Muscle layer of duodenum (tissue), 2 donors: ENCODE data around the gene SLC16A10.

Experiments
- H3K27ac ChIP-seq: one replicate; pipeline ENCODE4 v1.7.0; 2013; ENCODE audit warnings: mild to moderate bottlenecking, low read length
- H3K27me3 ChIP-seq: one replicate; pipeline ENCODE4 v1.7.0; 2013; ENCODE audit warnings: low read depth, mild to moderate bottlenecking, control low read depth, low read length
- H3K36me3 ChIP-seq, 2 donors: one replicate each; pipeline ENCODE4 v1.7.0; 2013; ENCODE audit warnings: low read length in 2 of 2, control low read depth in 1 of 2, mild to moderate bottlenecking in 1 of 2; ENCODE audit not compliant: insufficient read depth in 2 of 2, control insufficient read depth in 1 of 2
- H3K4me1 ChIP-seq, 2 donors: one replicate each; pipeline ENCODE4 v1.7.0; 2013; ENCODE audit warnings: low read length in 2 of 2, mild to moderate bottlenecking in 2 of 2, control low read depth in 1 of 2, moderate library complexity in 1 of 2; ENCODE audit not compliant: insufficient read depth in 2 of 2, control insufficient read depth in 1 of 2
- H3K4me3 ChIP-seq, 2 donors: one replicate each; pipeline ENCODE4 v1.7.0; 2013; ENCODE audit warnings: low read length in 2 of 2, low read depth in 1 of 2, mild to moderate bottlenecking in 1 of 2
- H3K9me3 ChIP-seq, 2 donors: one replicate each; pipeline ENCODE4 v1.7.0; 2013; ENCODE audit warnings: low read length in 2 of 2, control low read depth in 1 of 2, mild to moderate bottlenecking in 1 of 2; ENCODE audit not compliant: control insufficient read depth in 1 of 2
- donor health status: healthy.

Gene SLC16A10

DNA sequence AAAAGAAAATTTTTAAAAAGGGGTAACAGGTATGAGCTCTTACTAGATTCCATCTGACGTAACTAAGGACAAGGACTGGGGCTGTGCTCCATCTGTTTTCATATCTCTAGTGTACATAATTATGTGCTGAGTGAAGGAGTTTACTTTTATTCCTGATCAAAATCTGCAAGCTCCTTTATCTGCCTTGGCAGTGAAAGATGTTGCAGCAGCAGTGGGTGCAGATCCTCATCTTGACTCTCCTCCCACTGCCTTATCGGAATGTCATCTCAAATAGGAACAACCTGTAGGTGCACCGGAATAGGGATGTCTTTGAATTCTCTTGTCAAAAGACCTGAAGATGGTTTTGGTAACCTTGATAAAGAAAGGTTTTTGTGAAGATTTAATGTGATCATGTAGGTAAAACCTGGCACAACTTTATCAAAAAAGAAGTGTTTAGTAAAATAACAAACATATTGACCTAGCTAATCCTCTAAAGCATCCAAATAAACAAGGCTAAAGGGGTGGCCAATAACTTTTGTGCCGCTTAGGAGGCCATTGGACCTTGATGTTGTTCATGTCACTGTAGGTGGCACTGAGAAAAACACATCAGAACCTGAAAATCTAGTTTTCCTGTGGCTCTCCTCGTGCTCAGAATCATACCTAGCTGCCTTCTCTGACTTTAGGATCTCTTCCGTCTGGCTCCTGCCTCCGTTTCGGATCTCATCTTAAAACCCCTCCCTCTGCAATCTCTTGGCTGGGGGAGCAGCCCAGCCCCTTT lies 19.0 kb upstream of the SLC16A10 start:
- no peaks in the 10 kb centered on the region for H3K36me3 ChIP-seq
- H3K9me3 ChIP-seq, result peaks cover 0 to 5% of the 10 kb centered on the region in 2 donors

GRCh38 chr6:111068866-111069234 lies 18.5 kb upstream of the SLC16A10 start:
- Histone ChIP-seq H3K27me3 (no peaks in the 10 kb centered on the region), H3K36me3 (no peaks in the 10 kb centered on the region), H3K9me3 (peaks cover 0 to 4% of the 10 kb centered on the region in 2 donors), H3K27ac (no peak overlapping the region), H3K4me3 (no peak overlapping the region), H3K4me1 (no peaks in the 10 kb centered on the region)

More for the DNA sequence above, 19.0 kb upstream of the SLC16A10 start:
- H3K4me1 ChIP-seq, result no peaks in the 10 kb centered on the region
- no peak overlapping the region for H3K27ac ChIP-seq
- no peaks in the 10 kb centered on the region for H3K27me3 ChIP-seq
- H3K4me3 ChIP-seq, result no peak overlapping the region

GRCh38 chr6:111069382-111070104 lies 17.8 kb upstream of the SLC16A10 start:
- Histone ChIP-seq H3K9me3 (no peaks in the 10 kb centered on the region), H3K27ac (no peak overlapping the region), H3K36me3 (no peaks in the 10 kb centered on the region), H3K27me3 (no peaks in the 10 kb centered on the region), H3K4me3 (no peak overlapping the region), H3K4me1 (no peaks in the 10 kb centered on the region)

- no peaks in the 10 kb centered on the region for H3K36me3 ChIP-seq
- no peak overlapping the region for H3K4me3 ChIP-seq
- H3K27me3 ChIP-seq, result no peaks in the 10 kb centered on the region
- H3K27ac ChIP-seq, result no peak overlapping the region
- H3K9me3 ChIP-seq, result no peaks in the 10 kb centered on the region
- no peaks in the 10 kb centered on the region for H3K4me1 ChIP-seq
Observed at GRCh38 chr6:111070105-111071005, 16.9 kb upstream of the SLC16A10 start.

GRCh38 chr6:111072801-111073360 lies 14.4 kb upstream of the SLC16A10 start:
- Histone ChIP-seq H3K9me3 (no peaks in the 10 kb centered on the region), H3K27ac (no peak overlapping the region), H3K27me3 (no peaks in the 10 kb centered on the region), H3K4me3 (no peak overlapping the region), H3K4me1 (no peaks in the 10 kb centered on the region), H3K36me3 (no peaks in the 10 kb centered on the region)

DNA sequence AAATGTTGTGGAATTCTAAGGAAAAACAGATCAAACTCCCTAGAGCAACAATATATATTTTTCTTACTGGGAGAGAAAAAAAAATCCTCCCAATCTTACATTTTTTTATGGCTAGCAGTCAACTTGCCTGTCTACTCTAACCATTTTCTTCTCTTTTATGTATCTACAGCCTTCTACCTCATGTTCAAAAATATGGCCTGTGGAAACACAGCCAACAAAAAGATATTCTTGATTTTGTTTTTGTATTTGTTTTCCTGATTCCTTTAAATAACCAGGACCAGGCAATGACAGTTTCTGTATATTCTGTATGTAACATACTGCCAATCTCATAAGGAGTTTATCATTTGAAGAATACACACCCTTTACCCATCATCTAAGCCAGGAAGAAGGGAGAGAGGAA lies 13.0 kb upstream of the SLC16A10 start:
- no peaks in the 10 kb centered on the region for H3K27me3 ChIP-seq
- H3K4me3 ChIP-seq, result no peak overlapping the region
- H3K27ac ChIP-seq, result no peak overlapping the region
- no peaks in the 10 kb centered on the region for H3K36me3 ChIP-seq
- no peaks in the 10 kb centered on the region for H3K4me1 ChIP-seq
- H3K9me3 ChIP-seq, result no peaks in the 10 kb centered on the region

DNA sequence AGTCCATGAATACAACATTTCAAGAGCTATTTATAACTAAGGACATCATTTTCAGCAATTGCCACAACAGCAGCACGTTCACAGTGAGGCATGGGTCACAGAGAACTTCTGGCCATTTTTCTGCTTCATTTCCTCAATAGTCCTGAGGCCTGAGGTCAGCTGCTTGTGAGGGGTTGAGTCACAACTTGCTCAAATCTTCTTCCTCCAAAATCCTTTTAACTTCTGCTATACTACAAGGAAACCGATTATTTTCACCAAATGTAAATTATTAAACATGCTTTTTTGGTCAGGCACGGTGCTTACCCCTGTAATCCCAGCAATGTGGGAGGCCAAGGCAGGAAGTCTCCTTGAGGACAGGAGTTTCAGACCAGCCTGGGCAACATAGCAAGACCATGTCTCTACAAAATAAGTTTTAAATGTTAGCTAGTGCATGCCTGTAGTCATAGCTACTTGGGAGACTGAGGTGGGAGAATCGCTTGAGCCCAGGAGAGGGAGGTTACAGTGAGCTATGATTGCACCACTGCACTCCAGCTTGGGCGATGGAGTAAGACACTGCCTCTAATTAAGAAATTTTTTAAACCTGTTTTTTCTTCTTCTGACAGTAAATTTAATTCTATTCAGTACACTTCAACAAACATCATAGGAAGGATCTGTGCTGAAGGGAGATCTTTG lies 11.1 kb upstream of the SLC16A10 start:
- Histone ChIP-seq H3K27ac (no peak overlapping the region), H3K4me3 (no peak overlapping the region), H3K36me3 (no peaks in the 10 kb centered on the region), H3K4me1 (no peaks in the 10 kb centered on the region), H3K27me3 (no peaks in the 10 kb centered on the region), H3K9me3 (no peaks in the 10 kb centered on the region)

DNA sequence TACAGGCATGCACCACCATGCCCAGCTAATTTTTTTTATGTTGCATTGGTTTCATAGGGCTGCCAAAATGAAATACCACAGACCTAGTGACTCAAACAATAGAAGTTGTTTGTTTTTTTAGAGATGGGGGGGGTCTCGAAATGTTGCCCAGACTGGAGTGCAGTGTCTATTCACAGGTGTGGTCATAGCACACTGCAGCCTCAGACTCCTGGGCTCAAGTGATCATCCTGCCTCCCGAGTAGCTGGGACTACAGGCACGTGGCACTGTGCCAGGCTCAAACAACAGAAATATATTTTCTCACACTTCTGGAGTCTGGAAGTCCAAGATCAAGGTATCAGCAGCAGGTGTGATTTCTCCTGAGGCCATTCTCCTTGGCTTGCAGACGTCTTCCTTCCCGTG lies 6.6 kb upstream of the SLC16A10 start:
- no peaks in the 10 kb centered on the region for H3K4me1 ChIP-seq
- H3K36me3 ChIP-seq, result no peaks in the 10 kb centered on the region
- H3K27ac ChIP-seq, result no peak overlapping the region
- H3K9me3 ChIP-seq, result no peaks in the 10 kb centered on the region
- no peak overlapping the region for H3K4me3 ChIP-seq
- H3K27me3 ChIP-seq, result no peaks in the 10 kb centered on the region

GRCh38 chr6:111086685-111087084 lies 618 bp upstream of the SLC16A10 start:
- H3K27me3 ChIP-seq, result peaks cover 11% of the 10 kb centered on the region

DNA sequence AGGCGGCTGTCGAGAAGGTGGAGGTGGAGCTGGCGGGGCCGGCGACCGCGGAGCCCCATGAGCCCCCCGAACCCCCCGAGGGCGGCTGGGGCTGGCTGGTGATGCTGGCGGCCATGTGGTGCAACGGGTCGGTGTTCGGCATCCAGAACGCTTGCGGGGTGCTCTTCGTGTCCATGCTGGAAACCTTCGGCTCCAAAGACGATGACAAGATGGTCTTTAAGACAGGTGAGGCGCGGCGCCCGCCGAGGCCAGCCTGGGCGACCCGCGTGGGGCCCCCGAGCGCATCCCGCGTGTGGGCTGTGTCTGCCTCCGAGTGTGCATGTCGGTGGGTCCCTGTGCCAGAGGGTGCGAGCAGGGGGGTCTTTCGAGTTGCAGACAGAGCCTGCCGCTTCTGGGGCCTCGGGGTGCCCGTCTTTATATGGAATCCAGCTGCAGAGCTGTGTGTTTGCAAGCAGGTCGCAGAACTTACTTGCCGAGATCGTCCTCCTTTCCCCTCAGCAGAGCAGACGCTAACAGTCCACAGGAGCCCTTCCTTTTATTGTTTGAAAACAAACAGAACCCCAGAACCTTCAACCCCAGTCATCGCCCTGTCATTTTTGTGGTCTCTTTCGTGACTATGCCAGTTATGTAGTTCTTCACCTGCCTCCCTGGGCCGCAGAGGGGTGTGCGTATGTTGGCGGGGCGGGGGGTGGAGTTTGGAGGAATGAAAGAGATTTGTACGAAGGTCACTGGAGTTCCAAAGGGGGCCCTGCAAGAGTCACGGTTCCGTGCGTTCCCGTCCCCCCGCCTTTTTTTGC lies 766 bp downstream of the SLC16A10 start:
- Histone ChIP-seq H3K27ac (no peak overlapping the region), H3K4me1 (peaks cover 0 to 17% of the 10 kb centered on the region in 2 donors)

More at GRCh38 chr6:111086685-111087084, 618 bp upstream of the SLC16A10 start:
- peaks cover 0 to 17% of the 10 kb centered on the region in 2 donors for H3K4me1 ChIP-seq
- H3K4me3 ChIP-seq, result peak overlapping the region; percentile 65 to 91
- H3K27ac ChIP-seq, result no peak overlapping the region
- H3K9me3 ChIP-seq, result no peaks in the 10 kb centered on the region
- no peaks in the 10 kb centered on the region for H3K36me3 ChIP-seq

More for the DNA sequence above, 766 bp downstream of the SLC16A10 start:
- Histone ChIP-seq H3K9me3 (no peaks in the 10 kb centered on the region), H3K4me3 (peak overlapping the region; percentile 61 to 91), H3K27me3 (peaks cover 11% of the 10 kb centered on the region), H3K36me3 (no peaks in the 10 kb centered on the region)
